Liver (tissue), 9 donors: Measurements from ENCODE around the gene LTBP2. TPM values are rescaled to one million over a fixed set of nuclear protein-coding genes. Genes with fewer than 3 reads are reported as not detected.

Source experiments
- DNase-seq: peaks from one replicate; pipeline ENCODE4 v3.0.0-alpha.2; 2017; ENCODE audit warnings: low spot score
- H3K27ac ChIP-seq, 2 donors: one replicate each; pipeline ENCODE4 v1.7.0; 2013; ENCODE audit warnings: inconsistent platforms in 2 of 2, low read length in 2 of 2, control low read depth in 1 of 2, low read depth in 1 of 2, mild to moderate bottlenecking in 1 of 2
- H3K27me3 ChIP-seq, 4 donors: one replicate each; pipeline versions ENCODE4 v1.6.1 to v1.7.0; 2013; ENCODE audit warnings: low read length in 3 of 4, inconsistent platforms in 1 of 4, mild to moderate bottlenecking in 1 of 4, moderate library complexity in 1 of 4; ENCODE audit not compliant: control insufficient read depth in 4 of 4, insufficient read depth in 4 of 4
- H3K36me3 ChIP-seq, 4 donors: one replicate each; pipeline versions ENCODE4 v1.6.1 to v1.7.0; 2013; ENCODE audit warnings: low read length in 3 of 4, mild to moderate bottlenecking in 3 of 4, low read depth in 1 of 4, moderate library complexity in 1 of 4; ENCODE audit not compliant: control insufficient read depth in 4 of 4, insufficient read depth in 3 of 4
- H3K4me1 ChIP-seq, 4 donors: one replicate each; pipeline versions ENCODE4 v1.6.1 to v1.7.0; 2013; ENCODE audit warnings: low read length in 3 of 4, mild to moderate bottlenecking in 3 of 4, moderate library complexity in 1 of 4; ENCODE audit not compliant: control insufficient read depth in 4 of 4, insufficient read depth in 4 of 4
- H3K4me3 ChIP-seq, 3 donors: one replicate each; pipeline versions ENCODE4 v1.6.1 to v1.7.0; 2013; ENCODE audit warnings: low read length in 3 of 3, control low read depth in 1 of 3, low read depth in 1 of 3, mild to moderate bottlenecking in 1 of 3
- H3K9ac ChIP-seq, 2 donors: one replicate each; pipeline ENCODE4 v1.7.0; 2013; ENCODE audit warnings: low read length in 2 of 2, mild to moderate bottlenecking in 2 of 2, moderate library complexity in 2 of 2, control low read depth in 1 of 2, low read depth in 1 of 2
- H3K9me3 ChIP-seq, 4 donors: one replicate each; pipeline versions ENCODE4 v1.6.1 to v1.7.0; 2013; ENCODE audit warnings: low read length in 3 of 4; ENCODE audit not compliant: control insufficient read depth in 4 of 4
- CTCF ChIP-seq: fragments of 150-350 bp; IDR thresholded peaks from 2 replicates; pipeline ENCODE4 v1.5.1; 2017; ENCODE audit warnings: improper control_type of control experiment, low read depth, low read length; ENCODE audit not compliant: missing input control
- EGR1 ChIP-seq, 2 donors: IDR thresholded peaks; 2 replicates each; pipeline ENCODE4 v1.6.1; 2016 to 2018; ENCODE audit warnings: antibody characterized with exemption in 2 of 2, low read depth in 2 of 2
- FOXA1 ChIP-seq: IDR thresholded peaks from 2 replicates; pipeline ENCODE4 v1.6.1; 2016; ENCODE audit warnings: antibody characterized with exemption
- FOXA2 ChIP-seq: IDR thresholded peaks from 2 replicates; pipeline ENCODE4 v1.6.1; 2016; ENCODE audit warnings: antibody characterized with exemption
- HNF4A ChIP-seq, 2 donors: conservative IDR thresholded peaks; 2 replicates each; pipeline ENCODE4 v1.6.1; 2016; ENCODE audit warnings: antibody characterized with exemption in 2 of 2, mild to moderate bottlenecking in 2 of 2
- HNF4G ChIP-seq: IDR thresholded peaks from 2 replicates; pipeline ENCODE4 v1.6.1; 2016; ENCODE audit warnings: antibody characterized with exemption
- JUND ChIP-seq, 2 donors: IDR thresholded peaks; 2 replicates each; pipeline ENCODE4 v1.6.1; 2016; ENCODE audit warnings: antibody characterized with exemption in 2 of 2
- MAX ChIP-seq: IDR thresholded peaks from 2 replicates; pipeline ENCODE4 v1.6.1; 2016; ENCODE audit warnings: antibody characterized with exemption
- NR2F2 ChIP-seq: IDR thresholded peaks from 2 replicates; pipeline ENCODE4 v1.6.1; 2016; ENCODE audit warnings: antibody characterized with exemption
- RAD21 ChIP-seq, 2 donors: IDR thresholded peaks; 2 replicates each; pipeline ENCODE4 v1.6.1; 2016; ENCODE audit warnings: antibody characterized with exemption in 2 of 2, mild to moderate bottlenecking in 2 of 2
- REST ChIP-seq: IDR thresholded peaks from 2 replicates; pipeline ENCODE4 v1.6.1; 2016; ENCODE audit warnings: antibody characterized with exemption, mild to moderate bottlenecking
- RXRA ChIP-seq, 2 donors: IDR thresholded peaks; 2 replicates each; pipeline ENCODE4 v1.6.1; 2017 to 2018; ENCODE audit warnings: antibody characterized with exemption in 2 of 2, mild to moderate bottlenecking in 1 of 2
- SP1 ChIP-seq: IDR thresholded peaks from 2 replicates; pipeline ENCODE4 v1.6.1; 2018; ENCODE audit warnings: antibody characterized with exemption, mild to moderate bottlenecking
- TAF1 ChIP-seq: conservative IDR thresholded peaks from 2 replicates; pipeline ENCODE4 v1.6.1; 2016; ENCODE audit warnings: antibody characterized with exemption, mild to moderate bottlenecking
- YY1 ChIP-seq: IDR thresholded peaks from 2 replicates; pipeline ENCODE4 v1.6.1; 2016; ENCODE audit warnings: antibody characterized with exemption, mild to moderate bottlenecking
- WGBS: extraction: QIAGEN DNeasy Blood & Tissue Kit; methylation state at CpG from one replicate; pipeline ENCODE4 v1.1.7; 2013; 5-methylcytosine and 5-hydroxymethylcytosine counted together
- polyA plus RNA-seq, 2 donors: library from polyadenylated mRNA; stranded (reverse) in 1 of 2; unstranded in 1 of 2; fragments of 200-250 nt in 1 of 2; fragments of >200 nt in 1 of 2; fragmentation: Nextera tagmentation in 1 of 2; extraction: Ambion mirVana in 1 of 2; gene quantifications; one replicate each; pipeline versions ENCODE4 v1.2.1 to v1.2.3, GENCODE V29; 2013 to 2015
- total RNA-seq, 2 donors: library from RNA; depleted of rRNA; stranded (reverse); fragments of >200 nt; gene quantifications; one replicate each; pipeline ENCODE4 v1.2.3, GENCODE V29; 2014
- TF ChIP-seq, protein P1 (sequence below): IDR thresholded peaks from 2 replicates; pipeline ENCODE4 v1.6.1; 2016; ENCODE audit warnings: antibody characterized with exemption
- TF ChIP-seq, protein P2 (sequence below): IDR thresholded peaks from 2 replicates; pipeline ENCODE4 v1.6.1; 2016; ENCODE audit warnings: antibody characterized with exemption
- donor health status: healthy.
- donor health status: healthy.
- donor health status: healthy.
- donor health status: healthy.
- donor health status: healthy.

The LTBP2 gene
- total and polyA plus RNA-seq, 4 donors = 0.24 to 1.3 (median 0.89) TPM

DNA sequence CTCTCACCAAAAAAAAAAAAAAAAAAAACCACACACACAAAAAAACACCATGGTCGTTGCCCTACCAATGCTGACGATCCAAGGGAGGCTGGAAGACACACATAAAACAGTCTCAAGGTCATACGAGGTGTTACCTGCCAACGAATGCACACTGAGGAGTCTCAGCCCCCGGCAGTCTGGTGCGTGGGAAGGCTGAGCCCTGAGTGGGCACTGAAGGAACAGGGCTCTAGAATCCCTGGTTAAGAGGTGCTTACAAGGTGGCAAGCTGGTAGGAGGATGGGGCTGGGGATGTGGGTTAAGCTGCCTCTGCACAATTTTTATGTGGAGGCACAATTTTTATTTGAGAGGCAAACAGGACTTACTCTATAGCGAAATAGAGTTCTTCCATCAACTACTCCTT, 7.9 kb downstream of the LTBP2 start:
- no peak overlapping the region for H3K9ac ChIP-seq
- no peaks in the 10 kb centered on the region for H3K27me3 ChIP-seq
- no peak overlapping the region for H3K27ac ChIP-seq
- TF ChIP-seq FOXA2 (no peak), FOXA1 (no peak)
- TF ChIP-seq, protein P1, sequence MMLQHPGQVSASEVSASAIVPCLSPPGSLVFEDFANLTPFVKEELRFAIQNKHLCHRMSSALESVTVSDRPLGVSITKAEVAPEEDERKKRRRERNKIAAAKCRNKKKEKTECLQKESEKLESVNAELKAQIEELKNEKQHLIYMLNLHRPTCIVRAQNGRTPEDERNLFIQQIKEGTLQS = no peak
- H3K36me3 ChIP-seq = no peaks in the 10 kb centered on the region
- no peaks in the 10 kb centered on the region for H3K9me3 ChIP-seq
- no peak overlapping the region for H3K4me3 ChIP-seq
- 63% methylated on average over 7 of the region's 7 CpGs for WGBS
- no peaks in the 10 kb centered on the region for H3K4me1 ChIP-seq
- no peak for DNase-seq

DNA sequence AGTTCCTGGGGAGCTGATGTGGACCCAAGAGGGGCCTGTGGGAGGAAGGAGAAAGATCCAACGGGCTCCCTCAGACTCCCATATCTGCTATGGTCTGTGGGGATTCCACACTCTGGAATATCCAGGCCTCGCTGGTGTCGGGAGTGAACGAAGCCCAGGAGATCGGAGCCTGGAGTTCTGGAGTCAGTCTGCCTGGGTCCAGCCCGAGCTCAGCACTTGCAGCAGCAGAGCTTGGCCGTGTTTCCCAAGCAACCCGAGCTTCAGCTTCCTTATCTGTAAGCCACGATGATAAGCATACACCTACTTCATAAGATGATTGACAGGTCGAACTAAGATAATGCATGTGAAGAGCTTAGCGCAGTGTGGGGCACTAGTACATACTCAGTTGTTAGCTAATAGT, 10.1 kb downstream of the LTBP2 start:
- TF ChIP-seq CTCF (no peak), HNF4A (conservative IDR thresholded peaks at IDR 0.05) (no peak), MAX (no peak), YY1 (no peak), FOXA1 (no peak), FOXA2 (no peak), HNF4G (no peak), EGR1 (IDR thresholded peaks at IDR 0.05; ENCODE audit: low read depth in 2 of 2) (no peak)
- Histone ChIP-seq H3K4me3 (no peak overlapping the region), H3K36me3 (no peaks in the 10 kb centered on the region), H3K4me1 (peaks cover 0 to 4% (median 0%) of the 10 kb centered on the region in 4 donors), H3K27ac (no peak overlapping the region), H3K9me3 (no peaks in the 10 kb centered on the region), H3K27me3 (no peaks in the 10 kb centered on the region), H3K9ac (no peak overlapping the region)
- DNase-seq = no peak
- 70% methylated on average over 11 of the region's 11 CpGs for WGBS

GRCh38 chr14:74599946-74600345, 12.1 kb downstream of the LTBP2 start:
- Histone ChIP-seq H3K27ac (no peak overlapping the region), H3K27me3 (no peaks in the 10 kb centered on the region)

More at GRCh38 chr14:74599946-74600345, 12.1 kb downstream of the LTBP2 start:
- no peak for DNase-seq
- no peak overlapping the region for H3K9ac ChIP-seq
- H3K36me3 ChIP-seq = no peaks in the 10 kb centered on the region
- H3K4me1 ChIP-seq = peaks cover 0 to 4% (median 0%) of the 10 kb centered on the region in 4 donors
- TF ChIP-seq EGR1 (IDR thresholded peaks at IDR 0.05; ENCODE audit: low read depth in 2 of 2) = no peak
- no peak for TF ChIP-seq JUND (IDR thresholded peaks at IDR 0.05)
- no peak for TF ChIP-seq MAX
- TF ChIP-seq RXRA (IDR thresholded peaks at IDR 0.05) = no peak
- no peak for TF ChIP-seq REST
- no peak for TF ChIP-seq FOXA2
- TF ChIP-seq YY1 = no peak
- no peak for TF ChIP-seq FOXA1
- no peak for TF ChIP-seq RAD21 (IDR thresholded peaks at IDR 0.05)
- TF ChIP-seq HNF4G = no peak
- TF ChIP-seq, protein P2, sequence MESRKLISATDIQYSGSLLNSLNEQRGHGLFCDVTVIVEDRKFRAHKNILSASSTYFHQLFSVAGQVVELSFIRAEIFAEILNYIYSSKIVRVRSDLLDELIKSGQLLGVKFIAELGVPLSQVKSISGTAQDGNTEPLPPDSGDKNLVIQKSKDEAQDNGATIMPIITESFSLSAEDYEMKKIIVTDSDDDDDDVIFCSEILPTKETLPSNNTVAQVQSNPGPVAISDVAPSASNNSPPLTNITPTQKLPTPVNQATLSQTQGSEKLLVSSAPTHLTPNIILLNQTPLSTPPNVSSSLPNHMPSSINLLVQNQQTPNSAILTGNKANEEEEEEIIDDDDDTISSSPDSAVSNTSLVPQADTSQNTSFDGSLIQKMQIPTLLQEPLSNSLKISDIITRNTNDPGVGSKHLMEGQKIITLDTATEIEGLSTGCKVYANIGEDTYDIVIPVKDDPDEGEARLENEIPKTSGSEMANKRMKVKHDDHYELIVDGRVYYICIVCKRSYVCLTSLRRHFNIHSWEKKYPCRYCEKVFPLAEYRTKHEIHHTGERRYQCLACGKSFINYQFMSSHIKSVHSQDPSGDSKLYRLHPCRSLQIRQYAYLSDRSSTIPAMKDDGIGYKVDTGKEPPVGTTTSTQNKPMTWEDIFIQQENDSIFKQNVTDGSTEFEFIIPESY = no peak
- TF ChIP-seq CTCF = no peak
- no peak for TF ChIP-seq TAF1
- no peak for TF ChIP-seq NR2F2
- TF ChIP-seq, protein P1 = no peak
- no peak for TF ChIP-seq SP1
- WGBS = 82% methylated on average over 8 of the region's 8 CpGs
- no peaks in the 10 kb centered on the region for H3K9me3 ChIP-seq
- no peak overlapping the region for H3K4me3 ChIP-seq
